ENCODE measurements around the gene ZNF169.
A peak's percentile ranks its signal among the peaks of the same experiment; 100 is the strongest.
"Not testable (repeated sequence)": the region's sequence is repeated elsewhere in the genome, so short reads cannot be mapped to it uniquely, and the experiment has no call there.

ZNF169 gene

DNA sequence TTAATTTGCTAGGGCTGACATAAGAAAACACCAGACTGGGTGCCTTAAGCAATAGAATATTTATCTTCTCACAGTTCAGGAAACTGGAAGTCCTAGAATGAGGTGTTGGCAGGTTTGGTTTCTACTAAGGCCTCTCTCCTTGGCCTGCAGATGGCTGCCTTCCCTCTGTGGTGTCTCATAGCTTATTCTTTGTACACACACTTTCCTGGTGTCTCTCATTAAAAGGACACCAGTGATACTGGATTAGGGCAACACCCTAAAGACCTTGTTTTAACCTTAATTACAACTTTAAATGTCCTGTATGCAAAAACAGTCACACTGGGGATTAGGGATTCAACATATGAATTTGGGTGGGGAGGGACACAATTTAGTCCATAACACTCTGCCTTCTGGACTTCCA is 44.2 kb downstream of the ZNF169 start:
- no peak for TF ChIP-seq TCF4 (CRISPR knock-in tag; IDR thresholded peaks at IDR 0.05; ENCODE audit: borderline replicate concordance)
- no peak for TF ChIP-seq CSDC2 (CRISPR knock-in tag; IDR thresholded peaks at IDR 0.05)
- no peak for TF ChIP-seq ZFP3 (CRISPR knock-in tag; IDR thresholded peaks at IDR 0.05)
- TF ChIP-seq, protein P1, sequence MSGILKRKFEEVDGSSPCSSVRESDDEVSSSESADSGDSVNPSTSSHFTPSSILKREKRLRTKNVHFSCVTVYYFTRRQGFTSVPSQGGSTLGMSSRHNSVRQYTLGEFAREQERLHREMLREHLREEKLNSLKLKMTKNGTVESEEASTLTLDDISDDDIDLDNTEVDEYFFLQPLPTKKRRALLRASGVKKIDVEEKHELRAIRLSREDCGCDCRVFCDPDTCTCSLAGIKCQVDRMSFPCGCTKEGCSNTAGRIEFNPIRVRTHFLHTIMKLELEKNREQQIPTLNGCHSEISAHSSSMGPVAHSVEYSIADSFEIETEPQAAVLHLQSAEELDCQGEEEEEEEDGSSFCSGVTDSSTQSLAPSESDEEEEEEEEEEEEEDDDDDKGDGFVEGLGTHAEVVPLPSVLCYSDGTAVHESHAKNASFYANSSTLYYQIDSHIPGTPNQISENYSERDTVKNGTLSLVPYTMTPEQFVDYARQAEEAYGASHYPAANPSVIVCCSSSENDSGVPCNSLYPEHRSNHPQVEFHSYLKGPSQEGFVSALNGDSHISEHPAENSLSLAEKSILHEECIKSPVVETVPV (CRISPR knock-in tag; IDR thresholded peaks at IDR 0.05) = no peak
- no peak for TF ChIP-seq ISL1 (CRISPR knock-in tag; IDR thresholded peaks at IDR 0.05)
- TF ChIP-seq, protein P2, sequence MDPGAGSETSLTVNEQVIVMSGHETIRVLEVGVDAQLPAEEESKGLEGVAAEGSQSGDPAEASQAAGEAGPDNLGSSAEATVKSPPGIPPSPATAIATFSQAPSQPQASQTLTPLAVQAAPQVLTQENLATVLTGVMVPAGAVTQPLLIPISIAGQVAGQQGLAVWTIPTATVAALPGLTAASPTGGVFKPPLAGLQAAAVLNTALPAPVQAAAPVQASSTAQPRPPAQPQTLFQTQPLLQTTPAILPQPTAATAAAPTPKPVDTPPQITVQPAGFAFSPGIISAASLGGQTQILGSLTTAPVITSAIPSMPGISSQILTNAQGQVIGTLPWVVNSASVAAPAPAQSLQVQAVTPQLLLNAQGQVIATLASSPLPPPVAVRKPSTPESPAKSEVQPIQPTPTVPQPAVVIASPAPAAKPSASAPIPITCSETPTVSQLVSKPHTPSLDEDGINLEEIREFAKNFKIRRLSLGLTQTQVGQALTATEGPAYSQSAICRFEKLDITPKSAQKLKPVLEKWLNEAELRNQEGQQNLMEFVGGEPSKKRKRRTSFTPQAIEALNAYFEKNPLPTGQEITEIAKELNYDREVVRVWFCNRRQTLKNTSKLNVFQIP (CRISPR knock-in tag; IDR thresholded peaks at IDR 0.05; ENCODE audit: borderline replicate concordance, low read depth) = no peak
- TF ChIP-seq PATZ1 (CRISPR knock-in tag; IDR thresholded peaks at IDR 0.05; ENCODE audit: borderline replicate concordance) = no peak
- ATAC-seq = no peak

- ATAC-seq = peak; percentile 53
These were observed 56.2 kb downstream of the ZNF169 start for GRCh38 chr9:94315034-94315984.

- ATAC-seq = not testable (repeated sequence)
These were observed 57.1 kb downstream of the ZNF169 start for GRCh38 chr9:94316236-94316635.

- not testable (repeated sequence) for ATAC-seq
These were observed 59.0 kb downstream of the ZNF169 start for GRCh38 chr9:94317949-94318657.

DNA sequence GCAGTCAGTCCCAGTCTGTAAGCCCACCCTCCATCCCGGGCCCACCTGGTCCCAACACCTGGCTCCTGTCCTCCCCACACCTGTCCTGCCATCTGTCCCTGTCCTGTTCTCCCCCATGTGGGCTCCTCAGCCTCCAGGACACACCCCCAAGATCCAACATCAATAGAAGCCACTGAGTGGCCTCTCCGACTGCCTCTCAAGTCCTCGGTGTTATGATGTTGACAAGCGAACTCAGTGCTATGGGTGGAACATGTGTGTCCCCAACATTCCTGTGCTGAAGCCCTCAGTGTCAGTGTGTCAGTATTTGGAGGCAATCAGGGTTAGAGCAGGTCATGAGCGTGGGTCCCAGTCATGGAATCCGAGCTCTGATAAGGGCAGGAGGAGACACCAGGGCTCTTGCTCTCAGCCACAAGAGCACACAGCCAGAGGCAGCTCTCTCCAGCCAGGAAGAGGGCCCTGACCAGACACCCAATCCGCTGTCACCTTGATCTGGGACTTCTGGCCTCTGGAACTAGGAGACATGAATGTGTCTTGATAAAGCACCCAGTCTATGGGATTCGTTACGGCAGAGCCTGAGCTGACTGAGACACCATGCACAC is 63.3 kb downstream of the ZNF169 start:
- ATAC-seq = not testable (repeated sequence)

GRCh38 chr9:94323153-94323798 is 64.2 kb downstream of the ZNF169 start:
- ATAC-seq = not testable (repeated sequence)

DNA sequence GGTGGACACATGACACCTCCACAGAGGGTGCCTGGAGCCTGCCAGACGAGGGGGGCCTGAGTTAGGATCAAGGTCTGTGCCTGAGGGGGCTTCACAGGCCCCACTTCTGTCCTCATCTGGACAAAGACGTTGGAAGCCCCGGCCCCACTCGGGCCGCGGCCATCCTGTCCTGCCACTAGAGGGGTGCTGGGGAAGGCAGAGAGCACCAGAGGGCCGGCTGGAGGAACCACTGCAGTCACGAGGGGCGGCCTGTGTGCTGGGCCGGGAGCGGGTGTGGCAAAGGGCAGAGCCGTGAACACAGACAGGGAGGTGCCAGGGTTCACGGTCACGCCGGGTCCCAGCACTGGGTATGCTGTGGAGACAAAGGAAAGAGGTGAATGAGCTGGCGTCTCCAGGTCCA is 66.5 kb downstream of the ZNF169 start:
- not testable (repeated sequence) for ATAC-seq

DNA sequence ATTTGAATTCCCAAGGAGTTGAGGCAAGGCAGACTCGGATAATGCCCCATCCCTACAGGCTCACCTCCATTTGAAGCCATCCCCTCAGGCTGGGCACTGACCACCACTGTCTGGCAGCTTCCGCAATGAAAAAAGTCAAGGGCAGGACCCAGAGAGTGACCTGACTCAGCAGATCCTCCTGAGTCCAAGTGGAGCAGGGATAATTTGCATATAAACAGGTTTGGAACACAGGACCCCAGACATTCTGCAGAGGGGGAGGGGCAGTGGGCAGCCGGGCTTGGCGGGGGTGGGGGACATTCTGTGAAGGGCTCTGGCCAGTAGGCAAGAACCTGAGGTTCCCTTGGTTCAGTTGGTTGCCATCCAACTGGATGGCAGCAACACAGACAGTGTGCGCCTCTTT is 69.4 kb downstream of the ZNF169 start, which contains the start of gene NUTM2F:
NUTM2F (minus strand) TSS at position 101 of the 400 bp plus-strand sequence; CDS start at position 80, 21 bp downstream.
- ATAC-seq = not testable (repeated sequence)

DNA sequence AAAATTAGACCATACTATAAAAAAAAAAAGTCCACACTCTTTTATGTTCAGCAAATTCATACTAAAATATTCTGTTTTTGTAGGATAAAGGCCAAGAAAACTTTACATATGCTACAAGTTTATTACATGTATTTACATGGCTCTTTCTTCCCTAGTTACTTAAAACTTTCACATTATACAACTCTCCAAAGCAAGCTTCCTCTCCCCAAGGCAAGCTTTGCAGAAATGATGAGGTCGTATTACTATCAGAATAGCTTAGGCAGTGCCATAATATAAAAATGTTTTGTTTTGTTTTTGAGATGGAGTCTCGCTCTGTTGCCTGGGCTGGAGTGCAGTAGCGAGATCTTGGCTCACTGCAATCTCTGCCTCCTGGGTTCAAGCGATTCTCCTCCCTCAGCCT is 77.3 kb downstream of the ZNF169 start:
- ATAC-seq = not testable (repeated sequence)

DNA sequence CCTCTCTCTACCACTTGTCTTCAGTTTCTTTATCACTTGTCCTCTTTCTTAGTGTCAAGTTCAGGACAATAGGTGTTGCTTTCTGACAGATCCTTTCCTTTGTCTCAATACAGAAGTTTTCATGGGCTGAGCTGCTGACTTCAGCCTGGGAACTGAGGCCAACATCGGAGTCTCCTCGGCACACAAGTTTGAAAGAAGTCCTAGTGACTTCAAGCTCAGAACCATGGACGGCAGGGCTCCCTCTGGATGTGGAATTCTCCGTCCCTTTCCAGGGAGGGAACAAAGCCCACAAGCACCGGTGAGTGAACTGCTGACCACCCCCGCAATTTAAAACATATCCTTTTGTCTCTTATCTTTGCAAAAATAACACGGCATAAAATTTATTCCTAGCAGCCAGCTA is 79.6 kb downstream of the ZNF169 start:
- not testable (repeated sequence) for ATAC-seq

- not testable (repeated sequence) for ATAC-seq
These were observed 80.6 kb downstream of the ZNF169 start for GRCh38 chr9:94339657-94340056.

GRCh38 chr9:94340750-94341149 is 81.7 kb downstream of the ZNF169 start:
- ATAC-seq = not testable (repeated sequence)

DNA sequence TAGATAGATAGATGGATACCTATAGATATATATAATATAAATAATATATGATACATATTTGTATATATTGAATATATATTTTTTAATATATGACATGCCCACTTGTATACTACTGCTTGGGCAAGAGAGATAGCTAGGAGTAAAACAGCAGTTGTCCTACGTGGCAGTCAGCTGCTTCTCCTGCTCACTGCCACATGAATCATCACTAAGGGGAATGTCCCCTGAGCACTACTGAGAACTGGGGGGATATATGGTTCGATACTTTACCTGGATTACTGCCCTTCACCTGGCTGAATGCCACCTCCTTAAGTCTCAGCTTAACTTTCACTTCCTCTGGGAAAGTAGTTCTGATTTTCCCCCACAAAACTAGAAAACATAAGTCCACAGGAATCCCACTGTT is 82.6 kb downstream of the ZNF169 start:
- not testable (repeated sequence) for ATAC-seq

DNA sequence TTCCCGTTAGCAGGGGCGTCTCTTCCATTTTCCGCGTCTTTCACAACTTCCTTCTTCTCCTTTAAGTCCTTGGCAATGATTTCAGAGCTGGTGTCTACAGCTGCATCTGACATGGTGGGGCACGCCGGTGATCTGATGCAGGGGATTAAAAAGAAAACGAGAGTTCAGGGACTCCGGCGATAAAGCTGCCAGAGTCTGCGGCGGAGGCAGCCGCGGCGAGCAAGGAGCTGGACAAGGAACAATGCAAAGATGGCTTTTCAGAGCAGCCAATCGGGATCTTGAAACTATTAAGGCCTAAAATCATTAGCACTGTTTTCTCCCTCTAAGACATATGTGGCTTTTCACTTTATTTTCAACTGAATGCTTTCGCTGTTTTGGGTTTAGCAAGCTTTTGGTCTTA is 88.4 kb downstream of the ZNF169 start:
- ATAC-seq = not testable (repeated sequence)

DNA sequence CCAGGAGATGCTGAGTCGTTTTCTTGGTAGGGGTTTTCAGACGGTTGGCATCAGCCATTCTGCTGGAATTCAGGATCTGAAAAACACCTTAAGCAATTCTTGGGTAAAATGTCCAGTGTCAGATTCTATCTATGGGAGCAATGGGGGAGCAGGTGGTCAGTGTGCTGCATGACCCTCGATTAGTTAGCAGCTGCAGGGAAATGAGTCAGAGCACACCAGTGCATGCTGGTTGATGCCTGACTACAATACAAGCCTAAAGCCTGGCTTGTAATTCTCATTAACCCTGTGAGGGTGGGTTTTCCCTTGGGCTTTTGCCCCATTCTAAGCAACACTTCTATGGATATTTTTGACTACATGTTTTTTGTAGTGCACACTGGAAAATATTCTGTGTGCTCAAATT is 89.7 kb downstream of the ZNF169 start:
- ATAC-seq = not testable (repeated sequence)
